Endodermal cell (in vitro differentiated cells): ENCODE results near the gene IFT27. TPM values are rescaled to one million over a fixed set of nuclear protein-coding genes. Genes with fewer than 3 reads are reported as not detected.

Experiments used
- DNase-seq: peaks from one replicate; pipeline ENCODE4 v3.0.0-alpha.2; 2017
- H3K27ac ChIP-seq: 2 replicates; pipeline ENCODE4 v1.5.1; 2013; ENCODE audit warnings: mild to moderate bottlenecking, low read depth, low read length, moderate library complexity
- H3K27me3 ChIP-seq: 2 replicates; pipeline ENCODE4 v1.6.1; 2013; ENCODE audit warnings: mild to moderate bottlenecking, low read length, moderate library complexity; ENCODE audit not compliant: insufficient read depth, control insufficient read depth, poor library complexity, severe bottlenecking
- H3K36me3 ChIP-seq: 2 replicates; pipeline ENCODE4 v1.7.0; 2013; ENCODE audit warnings: mild to moderate bottlenecking, low read length, moderate library complexity; ENCODE audit not compliant: control insufficient read depth, insufficient read depth
- H3K4me1 ChIP-seq: one replicate; pipeline ENCODE4 v1.7.0; 2013; ENCODE audit warnings: low read length; ENCODE audit not compliant: control insufficient read depth, insufficient read depth
- H3K4me3 ChIP-seq: 2 replicates; pipeline ENCODE4 v1.5.1; 2013; ENCODE audit warnings: mild to moderate bottlenecking, low read length, moderate library complexity
- H3K9ac ChIP-seq: 2 replicates; pipeline ENCODE4 v1.6.1; 2013; ENCODE audit warnings: mild to moderate bottlenecking, low read length, moderate library complexity; ENCODE audit not compliant: poor library complexity, severe bottlenecking; ENCODE audit errors: extremely low read depth
- H3K9me3 ChIP-seq: 2 replicates; pipeline ENCODE4 v1.6.1; 2013; ENCODE audit warnings: mild to moderate bottlenecking, low read length, moderate library complexity; ENCODE audit not compliant: control insufficient read depth
- H3K27ac Mint-ChIP-seq: 2 replicates; pipeline ENCODE4 v1.8.0; 2020; ENCODE audit warnings: mixed read lengths
- H3K27me3 Mint-ChIP-seq: 2 replicates; pipeline ENCODE4 v1.8.0; 2021; ENCODE audit warnings: mild to moderate bottlenecking, mixed read lengths; ENCODE audit not compliant: insufficient read depth
- H3K36me3 Mint-ChIP-seq: 2 replicates; pipeline ENCODE4 v1.8.0; 2020; ENCODE audit warnings: low read depth, mixed read lengths
- H3K4me1 Mint-ChIP-seq: 2 replicates; pipeline ENCODE4 v1.8.0; 2020; ENCODE audit warnings: mixed read lengths
- H3K4me3 Mint-ChIP-seq: 2 replicates; pipeline ENCODE4 v1.8.0; 2020; ENCODE audit warnings: mild to moderate bottlenecking, moderate library complexity, mixed read lengths
- H3K9me3 Mint-ChIP-seq: 2 replicates; pipeline ENCODE4 v1.8.0; 2020; ENCODE audit warnings: mild to moderate bottlenecking, mixed read lengths
- CTCF ChIP-seq: fragments of 200-600 bp; sonication (generic); conservative IDR thresholded peaks from 2 replicates; pipeline ENCODE4 v1.5.0; 2021; ENCODE audit warnings: antibody characterized with exemption, mild to moderate bottlenecking
- WGBS, 2 experiments: methylation state at CpG; one replicate each; pipeline versions ENCODE4 v1.1.5 to v1.1.7; 2013; ENCODE audit warnings: missing lambda C conversion rate in 2 of 2, mixed read lengths in 1 of 2; ENCODE audit not compliant: insufficient coverage in 1 of 2, insufficient read length in 1 of 2; 5-methylcytosine and 5-hydroxymethylcytosine counted together
- total RNA-seq, 2 donors: library from RNA; stranded (reverse); fragmentation: NEBNext Ultra II Directional in 1 of 2; extraction: Animal tissue kit (Norgen Biotek cat#: 25700) in 1 of 2; gene quantifications; 2 replicates in 1 of 2; 3 replicates in 1 of 2; pipeline ENCODE4 v1.2.1, GENCODE V29; 2021

IFT27 gene
- total RNA-seq, 2 donors from 2014 or later = 49.8 to 65.2 TPM

GRCh38 chr22:36726007-36726380 is 49.9 kb downstream of the IFT27 start:
- Histone ChIP-seq H3K27ac (no peak overlapping the region), H3K27me3 (peaks cover 6% of the 10 kb centered on the region), H3K4me1 (no peaks in the 10 kb centered on the region), H3K9me3 (no peaks in the 10 kb centered on the region), H3K36me3 (no peaks in the 10 kb centered on the region), H3K4me3 (no peak overlapping the region), H3K9ac (no peak overlapping the region)
- no peaks in the 10 kb centered on the region for H3K9me3 Mint-ChIP-seq
- peak; percentile 15 for DNase-seq
- TF ChIP-seq CTCF = no peak
- H3K36me3 Mint-ChIP-seq = no peaks in the 10 kb centered on the region
- no peak overlapping the region for H3K27ac Mint-ChIP-seq
- peaks cover 3% of the 10 kb centered on the region for H3K27me3 Mint-ChIP-seq
- no peak overlapping the region for H3K4me3 Mint-ChIP-seq
- H3K4me1 Mint-ChIP-seq = no peaks in the 10 kb centered on the region
- 89 to 91% methylated on average over 6 to 9 of the region's 9 CpGs for WGBS, 2 experiments

- peak; percentile 38 for DNase-seq
Observed at GRCh38 chr22:36725366-36726006, 50.4 kb downstream of the IFT27 start.

GRCh38 chr22:36724836-36725235 is 51.1 kb downstream of the IFT27 start:
- Histone ChIP-seq H3K4me3 (no peak overlapping the region), H3K9me3 (no peaks in the 10 kb centered on the region), H3K4me1 (no peaks in the 10 kb centered on the region), H3K9ac (no peak overlapping the region), H3K36me3 (no peaks in the 10 kb centered on the region), H3K27ac (no peak overlapping the region), H3K27me3 (peaks cover 6% of the 10 kb centered on the region)
- Mint-ChIP-seq H3K36me3 (no peaks in the 10 kb centered on the region), H3K4me3 (no peak overlapping the region), H3K27me3 (peaks cover 4% of the 10 kb centered on the region), H3K27ac (no peak overlapping the region), H3K9me3 (no peaks in the 10 kb centered on the region), H3K4me1 (no peaks in the 10 kb centered on the region)
- peak; percentile 20 for DNase-seq
- no peak for TF ChIP-seq CTCF
- WGBS, 2 experiments = 92 to 98% methylated on average over 4 of the region's 4 CpGs

More at GRCh38 chr22:36725366-36726006, 50.4 kb downstream of the IFT27 start:
- H3K9ac ChIP-seq = no peak overlapping the region
- Mint-ChIP-seq H3K27ac (no peak overlapping the region), H3K4me3 (no peak overlapping the region), H3K4me1 (no peaks in the 10 kb centered on the region), H3K9me3 (no peaks in the 10 kb centered on the region), H3K27me3 (peaks cover 4% of the 10 kb centered on the region), H3K36me3 (no peaks in the 10 kb centered on the region)
- H3K36me3 ChIP-seq = no peaks in the 10 kb centered on the region
- peaks cover 6% of the 10 kb centered on the region for H3K27me3 ChIP-seq
- no peak overlapping the region for H3K4me3 ChIP-seq
- H3K27ac ChIP-seq = no peak overlapping the region
- no peak for TF ChIP-seq CTCF
- H3K4me1 ChIP-seq = no peaks in the 10 kb centered on the region
- WGBS, 2 experiments = 85 to 86% methylated on average over 15 to 24 of the region's 24 CpGs
- H3K9me3 ChIP-seq = no peaks in the 10 kb centered on the region
